ENCODE results near the gene LRIF1.

LRIF1 gene

DNA sequence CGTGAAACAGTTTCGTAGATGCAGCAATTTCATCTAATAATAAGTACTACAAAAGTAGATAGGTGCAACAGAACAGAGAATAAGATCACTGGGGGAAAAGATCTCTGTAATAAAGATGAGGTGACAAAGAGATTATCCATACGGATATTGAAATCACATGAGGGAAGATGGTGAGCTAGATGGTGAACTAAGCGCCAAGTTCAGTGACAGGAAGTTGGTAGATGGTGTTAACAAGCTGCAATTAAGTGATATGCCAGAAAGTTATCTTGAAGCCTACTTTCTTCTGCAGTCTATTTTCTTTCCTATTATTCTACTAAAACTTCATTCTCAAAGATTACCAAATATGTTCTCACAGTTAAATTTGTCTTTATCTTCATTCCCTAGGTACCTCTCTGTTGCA is 7.1 kb downstream of the LRIF1 start:
- no peak for DNase-seq (ENCODE audit: low read depth in 1 of 2, low spot score in 1 of 2)
- peak overlapping the region; percentile 30 for H3K27ac ChIP-seq (replicated peaks)

DNA sequence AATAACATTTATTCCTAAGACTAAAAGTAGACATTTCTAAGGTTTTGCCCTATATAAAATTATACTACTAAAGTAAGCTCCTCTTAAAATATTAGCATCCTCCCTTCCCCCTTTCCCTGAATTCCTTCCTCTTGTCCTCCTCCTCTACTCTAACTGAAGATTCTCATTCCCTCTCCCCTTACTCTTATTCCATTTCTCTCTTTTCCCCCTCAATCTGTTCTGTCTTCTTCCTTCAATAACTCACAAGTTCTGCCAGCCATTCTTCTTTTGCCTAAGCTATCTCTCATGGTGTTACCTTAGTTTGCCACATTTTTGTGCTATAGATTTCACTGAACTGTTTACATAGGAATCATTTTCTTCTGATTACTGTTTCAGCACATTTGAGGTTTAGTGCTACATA is 10.7 kb downstream of the LRIF1 start:
- no peak overlapping the region for H3K27ac ChIP-seq (replicated peaks)
- H3K4me3 ChIP-seq (replicated peaks; ENCODE audit: insufficient read depth, low read length): no peak overlapping the region
- no peaks in the 10 kb centered on the region for H3K27me3 ChIP-seq (ENCODE audit: insufficient read depth, poor library complexity, severe bottlenecking)
- no peak for TF ChIP-seq GABPA (IDR thresholded peaks at IDR 0.05; ENCODE audit: low read depth)
- TF ChIP-seq, protein P1, sequence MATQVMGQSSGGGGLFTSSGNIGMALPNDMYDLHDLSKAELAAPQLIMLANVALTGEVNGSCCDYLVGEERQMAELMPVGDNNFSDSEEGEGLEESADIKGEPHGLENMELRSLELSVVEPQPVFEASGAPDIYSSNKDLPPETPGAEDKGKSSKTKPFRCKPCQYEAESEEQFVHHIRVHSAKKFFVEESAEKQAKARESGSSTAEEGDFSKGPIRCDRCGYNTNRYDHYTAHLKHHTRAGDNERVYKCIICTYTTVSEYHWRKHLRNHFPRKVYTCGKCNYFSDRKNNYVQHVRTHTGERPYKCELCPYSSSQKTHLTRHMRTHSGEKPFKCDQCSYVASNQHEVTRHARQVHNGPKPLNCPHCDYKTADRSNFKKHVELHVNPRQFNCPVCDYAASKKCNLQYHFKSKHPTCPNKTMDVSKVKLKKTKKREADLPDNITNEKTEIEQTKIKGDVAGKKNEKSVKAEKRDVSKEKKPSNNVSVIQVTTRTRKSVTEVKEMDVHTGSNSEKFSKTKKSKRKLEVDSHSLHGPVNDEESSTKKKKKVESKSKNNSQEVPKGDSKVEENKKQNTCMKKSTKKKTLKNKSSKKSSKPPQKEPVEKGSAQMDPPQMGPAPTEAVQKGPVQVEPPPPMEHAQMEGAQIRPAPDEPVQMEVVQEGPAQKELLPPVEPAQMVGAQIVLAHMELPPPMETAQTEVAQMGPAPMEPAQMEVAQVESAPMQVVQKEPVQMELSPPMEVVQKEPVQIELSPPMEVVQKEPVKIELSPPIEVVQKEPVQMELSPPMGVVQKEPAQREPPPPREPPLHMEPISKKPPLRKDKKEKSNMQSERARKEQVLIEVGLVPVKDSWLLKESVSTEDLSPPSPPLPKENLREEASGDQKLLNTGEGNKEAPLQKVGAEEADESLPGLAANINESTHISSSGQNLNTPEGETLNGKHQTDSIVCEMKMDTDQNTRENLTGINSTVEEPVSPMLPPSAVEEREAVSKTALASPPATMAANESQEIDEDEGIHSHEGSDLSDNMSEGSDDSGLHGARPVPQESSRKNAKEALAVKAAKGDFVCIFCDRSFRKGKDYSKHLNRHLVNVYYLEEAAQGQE (IDR thresholded peaks at IDR 0.05; ENCODE audit: insufficient replicate concordance, low read depth): no peak
- no peak for TF ChIP-seq POLR2AphosphoS5 (IDR thresholded peaks at IDR 0.05; ENCODE audit: low read depth)
- TF ChIP-seq, protein P2, sequence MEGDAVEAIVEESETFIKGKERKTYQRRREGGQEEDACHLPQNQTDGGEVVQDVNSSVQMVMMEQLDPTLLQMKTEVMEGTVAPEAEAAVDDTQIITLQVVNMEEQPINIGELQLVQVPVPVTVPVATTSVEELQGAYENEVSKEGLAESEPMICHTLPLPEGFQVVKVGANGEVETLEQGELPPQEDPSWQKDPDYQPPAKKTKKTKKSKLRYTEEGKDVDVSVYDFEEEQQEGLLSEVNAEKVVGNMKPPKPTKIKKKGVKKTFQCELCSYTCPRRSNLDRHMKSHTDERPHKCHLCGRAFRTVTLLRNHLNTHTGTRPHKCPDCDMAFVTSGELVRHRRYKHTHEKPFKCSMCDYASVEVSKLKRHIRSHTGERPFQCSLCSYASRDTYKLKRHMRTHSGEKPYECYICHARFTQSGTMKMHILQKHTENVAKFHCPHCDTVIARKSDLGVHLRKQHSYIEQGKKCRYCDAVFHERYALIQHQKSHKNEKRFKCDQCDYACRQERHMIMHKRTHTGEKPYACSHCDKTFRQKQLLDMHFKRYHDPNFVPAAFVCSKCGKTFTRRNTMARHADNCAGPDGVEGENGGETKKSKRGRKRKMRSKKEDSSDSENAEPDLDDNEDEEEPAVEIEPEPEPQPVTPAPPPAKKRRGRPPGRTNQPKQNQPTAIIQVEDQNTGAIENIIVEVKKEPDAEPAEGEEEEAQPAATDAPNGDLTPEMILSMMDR (IDR thresholded peaks at IDR 0.05; ENCODE audit: insufficient read depth, low read length): no peak
- TF ChIP-seq SPI1 (IDR thresholded peaks at IDR 0.05; ENCODE audit: borderline replicate concordance, low read depth): no peak
- DNase-seq (ENCODE audit: low read depth in 1 of 2, low spot score in 1 of 2): no peak

More for the DNA sequence above, 7.1 kb downstream of the LRIF1 start:
- no peak for TF ChIP-seq GABPA (IDR thresholded peaks at IDR 0.05; ENCODE audit: low read depth)
- TF ChIP-seq SPI1 (IDR thresholded peaks at IDR 0.05; ENCODE audit: borderline replicate concordance, low read depth): no peak
- TF ChIP-seq POLR2AphosphoS5 (IDR thresholded peaks at IDR 0.05; ENCODE audit: low read depth): no peak
- TF ChIP-seq, protein P2 (IDR thresholded peaks at IDR 0.05; ENCODE audit: insufficient read depth, low read length): no peak
- TF ChIP-seq, protein P1 (IDR thresholded peaks at IDR 0.05; ENCODE audit: insufficient replicate concordance, low read depth): no peak
- Histone ChIP-seq H3K4me3 (replicated peaks; ENCODE audit: insufficient read depth, low read length) (no peak overlapping the region), H3K27me3 (ENCODE audit: insufficient read depth, poor library complexity, severe bottlenecking) (no peaks in the 10 kb centered on the region)

DNA sequence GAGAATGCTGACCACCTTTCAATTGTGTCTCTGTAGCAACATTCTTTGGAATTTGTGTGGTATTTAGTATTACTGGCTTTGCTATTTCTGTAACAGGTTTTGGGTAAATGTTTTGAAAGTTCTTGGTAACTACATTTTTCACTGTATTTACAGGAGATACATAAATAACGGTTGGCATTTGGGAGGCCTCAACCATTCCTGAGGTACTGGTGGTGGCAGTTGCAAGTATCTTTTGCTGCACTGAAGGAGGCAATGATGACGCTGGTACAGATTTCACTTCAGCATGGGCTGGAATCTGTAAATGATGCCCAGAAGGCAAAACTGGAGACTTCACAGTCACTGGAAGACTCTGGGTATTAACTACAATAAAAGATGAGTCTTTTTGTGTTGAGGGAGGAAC is 11.7 kb downstream of the LRIF1 start:
- Histone ChIP-seq H3K4me3 (replicated peaks; ENCODE audit: insufficient read depth, low read length) (no peak overlapping the region), H3K27me3 (ENCODE audit: insufficient read depth, poor library complexity, severe bottlenecking) (no peaks in the 10 kb centered on the region), H3K27ac (replicated peaks) (no peak overlapping the region)
- no peak for DNase-seq (ENCODE audit: low read depth in 1 of 2, low spot score in 1 of 2)
- TF ChIP-seq, protein P1 (IDR thresholded peaks at IDR 0.05; ENCODE audit: insufficient replicate concordance, low read depth): no peak
- no peak for TF ChIP-seq SPI1 (IDR thresholded peaks at IDR 0.05; ENCODE audit: borderline replicate concordance, low read depth)
- TF ChIP-seq POLR2AphosphoS5 (IDR thresholded peaks at IDR 0.05; ENCODE audit: low read depth): no peak
- no peak for TF ChIP-seq GABPA (IDR thresholded peaks at IDR 0.05; ENCODE audit: low read depth)
- TF ChIP-seq, protein P2 (IDR thresholded peaks at IDR 0.05; ENCODE audit: insufficient read depth, low read length): no peak
